ENCODE results near the gene SPEG. TPM values are rescaled to one million over a fixed set of nuclear protein-coding genes. Genes with fewer than 3 reads are reported as not detected.
A peak's percentile ranks its signal among the peaks of the same experiment; 100 is the strongest.

Gene SPEG
- total and polyA plus RNA-seq, 4 donors, result 3.7 to 15.6 (median 9.6) TPM

DNA sequence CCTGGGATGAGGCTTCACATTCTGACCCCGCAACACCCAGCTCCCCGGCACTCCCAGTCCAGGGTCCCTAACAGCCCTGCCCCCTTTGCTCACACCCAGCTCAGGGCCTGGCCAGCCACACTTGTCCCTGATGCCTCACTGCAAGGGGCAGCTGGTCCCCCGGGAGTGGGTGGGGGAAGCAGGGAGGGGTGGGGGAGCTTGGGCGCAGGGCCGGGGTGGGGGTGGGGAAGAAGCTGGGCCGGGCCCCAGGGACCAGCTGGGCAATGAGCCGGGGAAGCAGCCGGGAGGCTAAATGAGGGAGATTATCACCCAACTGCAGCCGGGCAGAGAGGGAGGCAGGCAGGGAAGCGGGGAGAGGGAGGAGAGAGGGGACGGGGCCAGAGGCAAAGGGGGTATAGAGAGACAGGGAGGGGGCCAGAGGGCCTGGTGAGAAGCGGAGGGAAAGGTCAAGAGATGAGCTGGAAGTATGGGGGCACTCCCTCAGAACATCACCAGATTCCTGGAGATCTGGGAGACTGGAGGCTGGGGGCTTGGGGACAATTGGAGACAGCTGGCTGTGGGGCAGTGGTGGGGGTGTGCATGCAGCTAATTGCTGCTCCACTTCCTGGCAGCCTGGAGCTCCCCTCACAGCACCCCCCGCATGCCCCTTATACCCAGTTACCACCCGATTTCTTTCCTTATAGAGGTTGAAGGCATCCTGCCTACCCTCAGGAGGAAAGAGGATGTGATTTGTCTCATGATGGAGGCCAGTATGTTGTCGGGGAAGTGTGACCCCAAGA lies 77.1 kb downstream of the SPEG start:
- peak in 1 of 3 donors; percentile 39 for DNase-seq
- no peak overlapping the region for H3K9ac ChIP-seq (ENCODE audit: insufficient read depth in 1 of 2, low read length in 2 of 2)
- H3K27ac ChIP-seq (ENCODE audit: low read depth in 1 of 2, low read length in 1 of 2), result no peak overlapping the region
- ATAC-seq (ENCODE audit: insufficient read depth, low FRiP score), result no peak
- WGBS, 2 donors, result 17 to 32% methylated on average over 12 to 15 of the region's 15 CpGs
- H3K4me1 ChIP-seq (ENCODE audit: control insufficient read depth in 5 of 5, insufficient read depth in 5 of 5, low read length in 5 of 5), result peaks cover 0 to 65% (median 2%) of the 10 kb centered on the region in 5 donors
- peaks cover 0 to 32% (median 26%) of the 10 kb centered on the region in 3 donors for H3K27me3 ChIP-seq (ENCODE audit: control insufficient read depth in 3 of 3, insufficient read depth in 3 of 3, low read length in 2 of 3)
- TF ChIP-seq, protein P1, sequence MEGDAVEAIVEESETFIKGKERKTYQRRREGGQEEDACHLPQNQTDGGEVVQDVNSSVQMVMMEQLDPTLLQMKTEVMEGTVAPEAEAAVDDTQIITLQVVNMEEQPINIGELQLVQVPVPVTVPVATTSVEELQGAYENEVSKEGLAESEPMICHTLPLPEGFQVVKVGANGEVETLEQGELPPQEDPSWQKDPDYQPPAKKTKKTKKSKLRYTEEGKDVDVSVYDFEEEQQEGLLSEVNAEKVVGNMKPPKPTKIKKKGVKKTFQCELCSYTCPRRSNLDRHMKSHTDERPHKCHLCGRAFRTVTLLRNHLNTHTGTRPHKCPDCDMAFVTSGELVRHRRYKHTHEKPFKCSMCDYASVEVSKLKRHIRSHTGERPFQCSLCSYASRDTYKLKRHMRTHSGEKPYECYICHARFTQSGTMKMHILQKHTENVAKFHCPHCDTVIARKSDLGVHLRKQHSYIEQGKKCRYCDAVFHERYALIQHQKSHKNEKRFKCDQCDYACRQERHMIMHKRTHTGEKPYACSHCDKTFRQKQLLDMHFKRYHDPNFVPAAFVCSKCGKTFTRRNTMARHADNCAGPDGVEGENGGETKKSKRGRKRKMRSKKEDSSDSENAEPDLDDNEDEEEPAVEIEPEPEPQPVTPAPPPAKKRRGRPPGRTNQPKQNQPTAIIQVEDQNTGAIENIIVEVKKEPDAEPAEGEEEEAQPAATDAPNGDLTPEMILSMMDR (IDR thresholded peaks at IDR 0.05; ENCODE audit: control extremely low read depth, extremely low read depth), result no peak
- peaks cover 0 to 8% (median 0%) of the 10 kb centered on the region in 4 donors for H3K36me3 ChIP-seq (ENCODE audit: control insufficient read depth in 4 of 4, insufficient read depth in 4 of 4, low read length in 4 of 4)
- no peak overlapping the region for H3K4me3 ChIP-seq
- peaks cover 0 to 6% (median 0%) of the 10 kb centered on the region in 4 donors for H3K9me3 ChIP-seq (ENCODE audit: control insufficient read depth in 4 of 4, insufficient read depth in 3 of 4, low read length in 3 of 4)

DNA sequence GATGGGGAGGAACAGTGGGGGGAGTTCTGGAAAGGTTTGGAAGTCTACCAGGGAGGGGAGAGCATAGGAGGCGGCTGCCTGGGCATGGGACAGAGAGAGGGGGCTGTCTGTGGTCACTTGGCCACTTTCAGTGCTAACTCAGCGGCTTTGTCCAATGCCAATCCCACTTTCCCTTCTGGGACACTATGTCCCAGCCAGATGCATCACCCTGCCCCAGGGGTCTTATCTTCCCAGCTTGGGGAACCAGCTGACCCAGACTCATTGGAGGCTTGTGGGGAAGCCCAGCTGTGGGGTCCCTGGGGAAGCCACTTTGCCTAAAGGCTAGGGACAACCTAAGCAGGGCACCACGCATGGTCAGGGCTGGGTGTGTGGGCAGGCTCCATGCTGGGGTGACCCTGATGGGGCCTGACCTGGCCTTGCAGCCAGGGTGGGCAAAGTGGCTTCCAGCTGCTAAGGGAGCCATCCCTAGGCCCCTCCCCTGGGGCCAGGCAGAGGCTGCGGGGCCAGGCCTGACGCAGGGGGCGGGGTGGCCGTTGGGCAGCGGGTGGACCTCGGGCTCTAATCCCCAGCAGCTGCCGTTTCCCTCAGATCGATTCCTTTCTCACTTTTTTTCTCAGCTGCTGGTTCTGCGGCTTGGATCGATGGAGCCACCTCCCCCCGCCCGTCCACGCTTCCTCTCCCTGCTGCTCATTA lies 78.0 kb downstream of the SPEG start:
- Histone ChIP-seq H3K27me3 (ENCODE audit: control insufficient read depth in 3 of 3, insufficient read depth in 3 of 3, low read length in 2 of 3) (peaks cover 0 to 39% (median 28%) of the 10 kb centered on the region in 3 donors), H3K9me3 (ENCODE audit: control insufficient read depth in 4 of 4, insufficient read depth in 3 of 4, low read length in 3 of 4) (peaks cover 0 to 3% (median 0%) of the 10 kb centered on the region in 4 donors), H3K4me3 (no peak overlapping the region), H3K4me1 (ENCODE audit: control insufficient read depth in 5 of 5, insufficient read depth in 5 of 5, low read length in 5 of 5) (peaks cover 0 to 59% (median 2%) of the 10 kb centered on the region in 5 donors), H3K27ac (ENCODE audit: low read depth in 1 of 2, low read length in 1 of 2) (no peak overlapping the region), H3K36me3 (ENCODE audit: control insufficient read depth in 4 of 4, insufficient read depth in 4 of 4, low read length in 4 of 4) (no peaks in the 10 kb centered on the region), H3K9ac (ENCODE audit: insufficient read depth in 1 of 2, low read length in 2 of 2) (no peak overlapping the region)
- no peak for ATAC-seq (ENCODE audit: insufficient read depth, low FRiP score)
- no peak for DNase-seq
- TF ChIP-seq, protein P1 (IDR thresholded peaks at IDR 0.05; ENCODE audit: control extremely low read depth, extremely low read depth), result no peak
- 16 to 18% methylated on average over 15 to 16 of the region's 16 CpGs for WGBS, 2 donors

GRCh38 chr2:219513787-219514186 lies 79.1 kb downstream of the SPEG start:
- Histone ChIP-seq H3K9ac (ENCODE audit: insufficient read depth in 1 of 2, low read length in 2 of 2) (no peak overlapping the region), H3K27me3 (ENCODE audit: control insufficient read depth in 3 of 3, insufficient read depth in 3 of 3, low read length in 2 of 3) (peaks cover 0 to 44% (median 30%) of the 10 kb centered on the region in 3 donors), H3K4me1 (ENCODE audit: control insufficient read depth in 5 of 5, insufficient read depth in 5 of 5, low read length in 5 of 5) (peaks cover 0 to 50% (median 2%) of the 10 kb centered on the region in 5 donors), H3K36me3 (ENCODE audit: control insufficient read depth in 4 of 4, insufficient read depth in 4 of 4, low read length in 4 of 4) (no peaks in the 10 kb centered on the region), H3K9me3 (ENCODE audit: control insufficient read depth in 4 of 4, insufficient read depth in 3 of 4, low read length in 3 of 4) (peaks cover 0 to 3% (median 0%) of the 10 kb centered on the region in 4 donors), H3K27ac (ENCODE audit: low read depth in 1 of 2, low read length in 1 of 2) (no peak overlapping the region), H3K4me3 (no peak overlapping the region)
- DNase-seq, result no peak
- WGBS, 2 donors, result 4 to 8% methylated on average over 4 of the region's 4 CpGs
- ATAC-seq (ENCODE audit: insufficient read depth, low FRiP score), result no peak
- TF ChIP-seq, protein P1 (IDR thresholded peaks at IDR 0.05; ENCODE audit: control extremely low read depth, extremely low read depth), result no peak
